Posterior cingulate gyrus (tissue), 11 donors: Measurements from ENCODE around the gene RHBDL3.

Experiments
- DNase-seq, 10 donors: peaks; one replicate each; pipeline versions ENCODE4 v3.0.0 to v3.0.0-alpha.2; 2020 to 2021; ENCODE audit warnings: mixed read lengths in 3 of 10
- intact Hi-C: fragments of 100-400 bp; cut with DNase I; formaldehyde crosslinking; loops from one replicate; pipeline ENCODE4 v1.15.1; 2023

RHBDL3 gene

GRCh38 chr17:32320847-32321246 lies 55.2 kb downstream of the RHBDL3 start:
- peak in 1 of 10 donors; percentile 59 for DNase-seq
- intact Hi-C loops: no loop called here

DNA sequence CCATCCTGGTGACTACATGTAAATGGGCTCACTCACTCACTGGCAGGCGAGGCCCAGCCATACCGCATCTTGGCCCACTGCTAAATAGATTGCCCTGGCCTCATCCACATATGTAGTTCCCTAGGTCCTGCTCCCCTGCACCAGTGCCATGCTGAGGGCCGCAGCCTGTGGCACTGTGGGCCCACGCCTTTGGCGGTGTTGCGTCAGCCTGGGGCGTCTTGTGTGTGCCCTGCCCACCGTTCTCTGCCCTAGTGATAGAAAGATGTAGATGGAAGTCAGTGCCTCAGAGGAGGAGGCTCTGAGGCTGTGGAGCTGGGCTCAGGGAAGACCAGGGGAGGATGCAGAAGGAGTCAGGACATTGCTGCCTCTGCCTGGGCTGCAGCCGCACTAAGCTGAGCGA lies 57.4 kb downstream of the RHBDL3 start:
- DNase-seq: peak in 1 of 10 donors; percentile 83
- intact Hi-C loops: no loop called here

GRCh38 chr17:32323811-32324491 lies 58.3 kb downstream of the RHBDL3 start:
- intact Hi-C loops: no loop called here
- peak in 4 of 10 donors; percentile 29 to 83 (median 50) for DNase-seq

DNA sequence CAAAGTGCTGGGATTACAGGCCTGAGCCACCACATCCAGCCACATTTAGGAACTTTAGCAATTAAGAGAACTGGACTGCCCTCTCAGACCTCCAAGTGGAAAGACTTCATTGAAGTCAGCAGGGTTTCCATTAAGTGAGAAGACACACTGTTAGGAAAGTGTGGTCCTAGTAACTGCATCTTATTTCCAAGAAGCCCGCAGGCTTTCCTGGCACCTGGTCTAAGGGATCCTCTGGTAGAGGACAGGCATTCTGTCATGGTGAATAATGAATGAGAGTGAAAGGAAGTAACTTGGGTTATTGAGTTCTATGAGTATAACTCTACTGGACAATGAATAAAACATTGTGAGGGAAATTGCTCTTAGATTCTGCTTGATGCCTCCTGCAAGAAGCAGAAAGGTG lies 62.3 kb downstream of the RHBDL3 start:
- intact Hi-C loops: no loop called here
- DNase-seq: peak in 1 of 10 donors; percentile 16

DNA sequence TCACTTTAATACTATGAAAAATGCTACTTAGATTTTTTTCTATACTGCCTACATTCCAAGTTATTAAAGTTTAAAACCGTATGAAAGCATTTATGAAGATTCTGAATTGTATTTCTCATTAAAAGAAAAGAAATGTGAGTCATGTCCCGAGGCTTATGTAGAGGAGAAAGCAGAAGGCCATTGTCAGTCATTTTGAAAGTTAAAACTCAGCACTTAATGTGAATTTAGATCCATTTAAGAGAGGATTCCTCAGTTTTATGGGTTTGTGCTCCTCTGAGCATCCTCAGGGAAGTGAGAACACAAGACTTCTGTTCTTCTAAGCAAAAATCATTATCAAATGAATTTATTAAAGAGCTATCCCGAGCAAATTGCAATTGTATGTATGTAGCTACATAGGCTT lies 64.5 kb downstream of the RHBDL3 start:
- intact Hi-C loops: no loop called here
- no peak for DNase-seq

GRCh38 chr17:32331243-32332040 lies 65.8 kb downstream of the RHBDL3 start:
- DNase-seq: no peak
- intact Hi-C loops: no loop called here

DNA sequence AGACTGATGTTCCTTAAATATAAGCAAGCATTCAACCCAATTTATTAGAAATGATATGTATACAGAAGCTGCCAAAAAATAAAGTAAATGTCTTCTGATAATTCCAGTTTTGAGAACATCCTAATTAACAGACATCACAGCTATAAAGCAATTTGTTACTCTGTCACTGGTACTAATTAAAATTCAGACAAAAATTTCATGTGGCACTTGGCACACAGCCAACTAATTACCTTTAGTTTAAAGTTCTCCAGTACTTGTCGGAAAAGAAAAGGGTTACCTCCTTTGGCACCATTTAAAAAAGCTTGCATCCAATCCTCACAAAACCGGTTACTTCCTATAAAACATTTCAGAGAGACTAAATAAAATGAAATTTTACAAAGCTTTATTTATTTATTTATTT lies 67.6 kb downstream of the RHBDL3 start:
- intact Hi-C loops: no loop called here
- no peak for DNase-seq

GRCh38 chr17:32335046-32335445 lies 69.4 kb downstream of the RHBDL3 start:
- intact Hi-C loops: no loop called here
- DNase-seq: no peak

DNA sequence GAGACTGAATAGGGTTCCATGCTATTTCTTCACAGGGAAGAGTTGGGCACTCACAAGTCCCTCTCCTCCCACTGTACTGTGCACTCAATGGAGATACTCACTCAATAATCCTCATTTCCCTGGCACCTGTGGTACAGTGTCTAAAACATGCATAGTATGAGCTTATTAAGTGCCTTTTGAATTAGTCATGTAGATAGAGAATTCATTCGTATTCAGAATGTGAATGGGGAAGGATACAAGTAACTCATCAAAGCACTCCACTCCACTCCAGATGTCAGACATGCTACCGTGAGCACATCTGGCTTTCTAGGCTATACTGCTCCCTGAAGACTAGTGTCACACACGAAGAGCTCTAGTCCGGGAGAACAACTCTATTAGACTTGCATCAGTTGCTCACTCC lies 70.1 kb downstream of the RHBDL3 start:
- no peak for DNase-seq
- intact Hi-C loops: no loop called here

DNA sequence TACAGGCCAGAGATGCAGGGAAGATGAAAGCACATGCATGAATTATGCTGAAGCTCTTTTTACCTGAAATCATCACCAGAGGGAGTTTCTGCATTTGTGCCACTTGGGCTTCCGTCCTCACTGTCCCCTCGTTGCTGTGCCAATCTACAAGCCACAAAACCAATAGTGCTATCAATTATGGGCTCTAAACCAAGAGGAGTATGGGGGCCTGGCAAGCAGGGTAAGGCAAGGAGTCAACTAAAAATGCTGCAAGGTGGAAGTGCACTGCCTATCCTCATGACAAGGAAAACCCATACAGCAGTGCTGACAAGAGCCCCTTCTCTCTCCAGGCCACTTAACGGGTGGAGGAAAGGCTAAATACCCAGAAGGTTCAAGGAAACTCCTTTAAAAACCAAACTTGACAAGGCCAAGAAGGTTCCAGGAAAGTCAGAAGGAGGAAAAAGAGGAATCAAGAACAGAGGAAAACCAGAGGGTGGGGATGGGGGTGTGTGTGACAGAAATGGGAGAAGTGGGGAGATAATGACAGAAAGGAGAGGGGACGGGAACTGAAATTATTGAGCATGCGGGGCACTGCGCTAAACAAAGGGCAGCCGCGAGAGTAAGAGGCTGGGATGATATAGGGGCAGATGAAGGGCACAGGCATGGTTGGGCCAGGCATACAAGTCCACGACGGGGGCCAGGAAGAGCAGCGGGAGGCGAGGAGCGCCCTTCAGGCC lies 75.7 kb downstream of the RHBDL3 start:
- intact Hi-C loops: loop anchor here (5.0 kb wide), 1 partner anchor 101 kb away; the partner anchor contains the start of gene PSMD11
- peak in 1 of 10 donors; percentile 51 for DNase-seq

DNA sequence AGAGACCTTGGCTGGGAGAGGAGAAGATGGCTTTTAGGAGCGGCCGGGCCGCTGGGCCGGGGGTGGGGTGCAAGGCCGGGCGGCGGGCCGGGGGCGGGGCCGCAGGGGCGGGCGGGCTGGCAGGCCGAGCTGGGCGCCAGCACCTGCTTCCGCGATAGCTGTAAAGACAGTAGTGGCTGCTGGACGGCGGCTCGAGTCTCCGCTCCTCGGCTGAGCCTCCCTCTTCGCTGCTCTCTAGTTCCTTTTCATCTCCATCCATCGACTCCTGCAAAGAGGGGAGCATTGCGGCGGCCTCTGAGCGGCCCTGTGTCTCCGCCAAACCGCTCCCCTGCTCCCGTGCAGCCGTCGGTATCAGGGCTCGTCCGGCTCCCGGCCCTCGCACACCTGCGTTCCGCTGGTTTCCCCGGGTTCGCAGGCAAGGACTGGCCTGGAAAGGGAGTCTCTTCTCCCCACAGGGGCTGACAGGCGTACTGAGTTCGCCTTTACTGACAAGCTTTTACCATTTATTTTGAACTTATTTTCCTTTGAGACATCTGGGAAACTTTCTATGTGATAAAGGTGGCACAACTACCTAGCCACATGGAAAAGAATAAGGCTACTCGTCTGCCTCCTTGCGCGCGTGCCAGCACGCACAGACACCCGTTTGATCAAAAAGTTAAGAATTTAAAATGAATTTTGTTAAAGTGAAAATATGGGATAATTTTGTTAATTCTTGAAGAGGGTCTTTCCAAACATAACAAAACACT lies 76.4 kb downstream of the RHBDL3 start, which contains the start of gene C17orf75:
Gene C17orf75 (minus strand): TSS at position 317 of the 746 bp plus-strand sequence. CDS start 34 bp downstream, at position 283.
- intact Hi-C loops: loop anchor here (5.0 kb wide), 1 partner anchor 100 kb away; the partner anchor contains the start of gene PSMD11
- peak; percentile 71 to 98 (median 82) for DNase-seq

DNA sequence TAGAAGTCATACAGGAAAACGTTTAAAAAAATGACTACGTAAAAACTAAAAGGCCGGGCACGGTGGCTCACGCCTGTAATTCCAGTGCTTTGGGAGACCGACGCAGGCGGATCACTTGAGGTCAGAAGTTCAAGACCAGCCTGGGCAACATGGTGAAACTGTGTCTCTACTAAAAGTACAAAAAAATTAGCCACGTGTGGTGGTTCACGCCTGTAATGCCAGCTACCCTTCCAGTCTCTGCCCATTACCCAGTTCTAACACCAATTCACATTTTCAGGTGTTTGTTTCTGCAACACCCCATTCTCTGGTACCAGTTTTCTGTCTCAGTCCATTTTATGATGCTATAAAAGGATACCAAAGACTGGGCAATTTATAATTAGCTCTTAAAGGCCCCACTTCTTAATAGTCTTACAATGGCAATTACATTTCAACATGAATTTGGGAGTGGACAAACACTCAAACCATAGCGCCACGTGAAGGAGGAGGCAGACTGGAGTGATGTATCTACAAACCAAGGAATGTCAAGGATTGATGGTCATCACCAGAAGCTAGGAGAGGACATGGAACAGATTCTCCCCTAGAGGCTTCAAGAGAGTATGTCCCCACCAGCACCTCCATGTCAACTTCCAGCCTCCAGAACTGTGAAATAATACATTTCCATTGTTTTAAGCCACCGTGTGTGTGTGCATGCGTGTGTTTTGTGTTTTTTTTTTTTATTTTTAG lies 77.1 kb downstream of the RHBDL3 start:
- intact Hi-C loops: loop anchor here (5.0 kb wide), 1 partner anchor 100 kb away; the partner anchor contains the start of gene PSMD11

DNA sequence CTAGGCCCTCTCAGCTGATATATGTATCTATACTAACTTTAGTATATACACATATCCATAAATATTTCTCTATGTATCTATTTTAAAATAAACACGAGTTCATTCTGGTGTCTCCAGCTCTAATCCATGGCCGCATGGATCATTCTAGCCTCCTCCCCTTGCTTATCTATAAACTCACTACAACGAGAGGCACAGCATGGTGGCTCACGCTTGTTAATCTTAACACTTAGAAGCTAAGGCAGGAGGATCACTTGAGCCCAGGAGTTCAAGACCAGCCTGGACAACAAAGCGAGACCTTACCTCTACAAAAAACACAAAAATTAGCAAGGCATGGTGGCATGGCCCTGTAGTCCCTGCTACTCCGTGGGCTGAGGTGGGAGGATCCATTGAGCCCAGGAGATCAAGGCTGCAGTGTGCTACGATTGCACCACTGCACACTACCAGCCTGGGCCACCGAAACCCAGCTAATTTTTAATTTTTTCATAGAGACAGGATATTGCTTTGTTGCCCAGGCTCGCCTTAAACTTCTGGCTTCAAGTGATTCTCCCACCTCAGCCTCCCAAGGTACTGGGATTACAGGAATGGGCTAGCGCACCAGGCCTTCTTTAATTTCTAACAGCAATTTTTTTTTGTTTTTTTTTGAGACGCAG lies 80.4 kb downstream of the RHBDL3 start:
- no peak for DNase-seq
- intact Hi-C loops: no loop called here

More for the DNA sequence above, 77.1 kb downstream of the RHBDL3 start:
- no peak for DNase-seq

DNA sequence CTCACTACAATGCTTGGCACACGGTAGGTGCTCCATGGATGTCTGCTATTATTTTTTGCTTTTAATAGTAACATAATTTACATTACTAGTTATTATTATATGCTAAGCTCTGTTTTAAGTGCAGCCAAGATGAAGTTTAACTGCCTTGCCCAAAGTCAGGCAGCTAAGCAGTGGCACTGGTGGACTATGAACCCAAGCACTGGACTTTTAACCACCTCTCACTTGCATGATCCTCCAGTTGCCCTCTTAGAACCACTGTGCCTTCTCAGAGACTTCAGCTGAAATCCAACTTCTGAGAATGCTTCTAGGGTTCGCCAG lies 82.8 kb downstream of the RHBDL3 start:
- DNase-seq: no peak
- intact Hi-C loops: no loop called here

DNA sequence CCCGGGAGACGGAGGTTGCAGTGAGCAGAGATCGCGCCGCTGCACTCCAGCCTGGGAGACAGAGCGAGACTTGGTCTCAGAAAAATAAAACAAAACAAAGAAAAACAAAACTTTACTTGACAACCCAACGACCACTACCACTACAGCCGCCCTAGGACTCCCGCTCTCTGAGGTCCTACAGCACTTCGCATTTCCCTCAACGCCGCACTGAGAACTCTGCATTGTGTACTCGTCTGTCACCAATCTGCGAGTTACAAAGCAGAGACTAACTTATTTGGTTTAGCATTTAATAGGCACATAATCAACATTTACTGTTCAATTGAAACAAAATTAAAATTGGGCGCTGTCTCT lies 83.8 kb downstream of the RHBDL3 start:
- DNase-seq: peak in 3 of 10 donors; percentile 17 to 24 (median 24)
- intact Hi-C loops: no loop called here

GRCh38 chr17:32349854-32350665 lies 84.4 kb downstream of the RHBDL3 start, which contains the start of gene ZNF207:
TSS of gene ZNF207 (plus strand) at chr17:32350157. CDS start at chr17:32350286, 129 bp downstream.
- DNase-seq: peak; percentile 88 to 99 (median 93)
- intact Hi-C loops: no loop called here

- no peak for DNase-seq
- intact Hi-C loops: no loop called here
These were observed 85.2 kb downstream of the RHBDL3 start for GRCh38 chr17:32350666-32351418.
